Measurements from ENCODE around the gene PPP1R9A.

Gene PPP1R9A

GRCh38 chr7:94882891-94883290 lies 24.5 kb upstream of the PPP1R9A start:
- H3K4me3 ChIP-seq (replicated peaks; ENCODE audit: low read depth, low read length) = no peak overlapping the region
- no peak for TF ChIP-seq CTCF (IDR thresholded peaks at IDR 0.05; ENCODE audit: low read length, missing control alignments)
- no peak for DNase-seq (ENCODE audit: low read depth)

GRCh38 chr7:94883616-94884015 lies 23.8 kb upstream of the PPP1R9A start:
- no peak for TF ChIP-seq CTCF (IDR thresholded peaks at IDR 0.05; ENCODE audit: low read length, missing control alignments)
- DNase-seq (ENCODE audit: low read depth) = no peak
- no peak overlapping the region for H3K4me3 ChIP-seq (replicated peaks; ENCODE audit: low read depth, low read length)

GRCh38 chr7:94888551-94888950 lies 18.8 kb upstream of the PPP1R9A start:
- peak; percentile 33 for TF ChIP-seq CTCF (IDR thresholded peaks at IDR 0.05; ENCODE audit: low read length, missing control alignments)
- DNase-seq (ENCODE audit: low read depth) = peak; percentile 36
- H3K4me3 ChIP-seq (replicated peaks; ENCODE audit: low read depth, low read length) = no peak overlapping the region

GRCh38 chr7:94888995-94889523 lies 18.3 kb upstream of the PPP1R9A start:
- H3K4me3 ChIP-seq (replicated peaks; ENCODE audit: low read depth, low read length) = no peak overlapping the region
- TF ChIP-seq CTCF (IDR thresholded peaks at IDR 0.05; ENCODE audit: low read length, missing control alignments) = no peak
- no peak for DNase-seq (ENCODE audit: low read depth)

- H3K4me3 ChIP-seq (replicated peaks; ENCODE audit: low read depth, low read length) = no peak overlapping the region
- TF ChIP-seq CTCF (IDR thresholded peaks at IDR 0.05; ENCODE audit: low read length, missing control alignments) = no peak
- no peak for DNase-seq (ENCODE audit: low read depth)
These were observed 17.2 kb upstream of the PPP1R9A start for GRCh38 chr7:94890216-94890615.

GRCh38 chr7:94893661-94894060 lies 13.7 kb upstream of the PPP1R9A start:
- TF ChIP-seq CTCF (IDR thresholded peaks at IDR 0.05; ENCODE audit: low read length, missing control alignments) = no peak
- DNase-seq (ENCODE audit: low read depth) = no peak
- no peak overlapping the region for H3K4me3 ChIP-seq (replicated peaks; ENCODE audit: low read depth, low read length)

GRCh38 chr7:94897541-94897940 lies 9.9 kb upstream of the PPP1R9A start:
- no peak for DNase-seq (ENCODE audit: low read depth)
- no peak overlapping the region for H3K4me3 ChIP-seq (replicated peaks; ENCODE audit: low read depth, low read length)
- TF ChIP-seq CTCF (IDR thresholded peaks at IDR 0.05; ENCODE audit: low read length, missing control alignments) = no peak

Data from fibroblast of pulmonary artery (primary cell).